Fibroblast of mammary gland (primary cell): ENCODE measurements around the gene CYB5R2.

ENCODE experiments used
- DNase-seq: peaks from one replicate; pipeline ENCODE4 v3.0.0-alpha.2; 2010; ENCODE audit warnings: low read depth
- H3K4me3 ChIP-seq: 2 replicates; pipeline ENCODE4 v1.5.1; 2011; ENCODE audit warnings: low read depth, mild to moderate bottlenecking, low read length, moderate library complexity; ENCODE audit not compliant: control insufficient read depth
- CTCF ChIP-seq: conservative IDR thresholded peaks from 2 replicates; pipeline ENCODE4 v1.5.1; 2011; ENCODE audit warnings: low read depth, low read length, inconsistent platforms; ENCODE audit not compliant: control insufficient read depth, insufficient read depth

CYB5R2 gene

DNA sequence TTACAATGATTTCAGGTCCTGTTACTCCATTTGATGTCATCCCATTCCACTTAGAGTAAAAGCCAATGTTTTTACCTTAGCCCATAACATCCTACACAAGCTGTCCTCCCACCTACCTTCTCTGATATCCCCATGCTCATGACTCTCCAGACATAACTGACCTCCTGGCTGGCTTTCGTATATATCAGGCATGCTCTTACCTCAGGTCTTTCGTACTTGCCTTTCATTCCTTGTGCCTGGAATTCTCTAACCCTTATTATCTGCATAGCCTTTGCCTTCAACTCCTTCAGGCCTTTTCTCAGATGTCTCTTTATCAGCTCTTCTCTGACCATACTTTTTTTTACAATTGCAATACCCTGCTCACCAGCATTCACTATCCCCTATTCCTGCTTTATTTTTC lies 10.3 kb upstream of the CYB5R2 start:
- no peak overlapping the region for H3K4me3 ChIP-seq

GRCh38 chr11:7677796-7678201 lies 4.5 kb upstream of the CYB5R2 start:
- TF ChIP-seq CTCF: no peak
- DNase-seq: peak; percentile 35
- H3K4me3 ChIP-seq: no peak overlapping the region

More for the DNA sequence above, 10.3 kb upstream of the CYB5R2 start:
- no peak for DNase-seq
- no peak for TF ChIP-seq CTCF

DNA sequence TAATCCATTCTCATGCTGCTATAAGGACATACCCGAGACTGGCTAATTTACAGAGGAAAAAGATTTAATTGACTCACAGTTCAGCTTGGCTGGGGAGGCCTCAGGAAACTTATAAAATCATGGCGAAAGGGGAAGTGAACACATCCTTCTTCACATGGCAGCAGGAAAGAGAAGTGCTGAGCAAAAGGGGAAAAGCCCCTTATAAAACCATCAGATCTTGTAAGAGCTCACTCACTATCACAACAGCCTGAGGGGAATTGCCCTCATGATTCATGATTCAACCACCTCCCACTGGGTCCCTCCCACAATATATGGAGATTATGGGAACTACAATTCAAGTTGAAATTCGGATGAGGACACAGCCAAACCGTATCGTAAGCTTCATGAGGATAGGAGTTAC lies 3.8 kb upstream of the CYB5R2 start:
- no peak for TF ChIP-seq CTCF
- no peak overlapping the region for H3K4me3 ChIP-seq
- DNase-seq: peak; percentile 37

DNA sequence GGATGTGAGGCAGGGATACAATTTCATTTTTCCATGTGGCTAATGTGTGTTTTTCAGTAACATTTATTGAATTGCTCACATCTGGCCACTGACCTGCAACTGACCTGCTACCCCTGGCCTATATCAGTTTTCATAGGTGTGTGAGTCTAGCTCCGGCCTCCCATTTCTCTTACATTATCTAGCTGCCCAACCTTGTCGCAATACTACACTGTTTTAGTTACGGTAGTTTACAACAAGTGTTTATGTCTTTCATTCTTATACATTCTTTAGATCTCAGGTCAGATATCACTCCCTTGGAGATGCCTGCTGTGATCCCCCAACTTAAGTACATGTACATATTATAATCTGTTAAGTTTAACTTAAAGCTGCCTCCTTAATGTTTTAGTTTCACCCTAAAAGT lies 2.3 kb upstream of the CYB5R2 start:
- H3K4me3 ChIP-seq: no peak overlapping the region
- no peak for DNase-seq
- TF ChIP-seq CTCF: no peak

DNA sequence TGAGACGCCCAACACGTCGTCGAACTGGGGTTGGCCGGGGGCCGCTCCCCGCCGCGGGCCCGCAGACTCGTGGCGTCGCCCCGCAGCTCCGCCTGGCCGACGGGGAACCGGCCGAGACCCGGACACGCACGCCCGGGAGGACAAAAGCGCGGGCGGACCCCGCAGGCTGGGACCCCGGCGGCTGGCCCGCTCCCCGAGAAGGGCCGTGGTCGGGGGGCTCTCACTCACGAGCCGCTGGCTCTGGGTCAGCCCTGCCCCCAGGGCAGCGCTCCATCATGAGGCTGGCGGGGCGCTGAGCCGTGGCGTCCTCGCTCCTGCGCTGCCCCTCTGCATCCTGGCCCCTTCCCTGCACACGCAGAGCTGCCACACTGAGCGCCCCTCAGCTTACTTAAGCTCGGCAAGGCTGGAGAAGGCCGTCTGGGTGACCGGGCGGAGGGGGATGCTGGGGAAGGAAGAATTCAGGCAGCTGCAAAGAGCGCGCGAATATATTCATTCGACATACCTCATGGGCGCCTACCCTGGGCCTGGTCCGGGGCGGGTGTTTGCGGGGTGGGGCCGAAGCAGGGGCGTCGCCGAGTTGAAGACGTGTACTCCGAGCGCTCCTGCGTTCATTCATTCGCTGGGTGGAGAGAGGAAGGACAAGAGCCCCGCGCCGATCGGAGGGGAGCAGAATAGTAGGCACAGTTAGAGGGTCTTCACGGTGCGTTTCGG lies 579 bp upstream of the CYB5R2 start:
- H3K4me3 ChIP-seq: peak overlapping the region; percentile 53
- DNase-seq: peak; percentile 40
- no peak for TF ChIP-seq CTCF

- H3K4me3 ChIP-seq: no peak overlapping the region
- no peak for TF ChIP-seq CTCF
- no peak for DNase-seq
These were observed 882 bp downstream of the CYB5R2 start for GRCh38 chr11:7672276-7672959.
